Cerebellar cortex (tissue), 1 donor: ENCODE measurements around the gene GPATCH2.
"Not testable (repeated sequence)": the region's sequence is repeated elsewhere in the genome, so short reads cannot be mapped to it uniquely, and the experiment has no call there.

Source experiments
- DNase-seq: peaks from one replicate; pipeline ENCODE4 v3.0.0-alpha.2; 2015; ENCODE audit warnings: low spot score

Gene GPATCH2

DNA sequence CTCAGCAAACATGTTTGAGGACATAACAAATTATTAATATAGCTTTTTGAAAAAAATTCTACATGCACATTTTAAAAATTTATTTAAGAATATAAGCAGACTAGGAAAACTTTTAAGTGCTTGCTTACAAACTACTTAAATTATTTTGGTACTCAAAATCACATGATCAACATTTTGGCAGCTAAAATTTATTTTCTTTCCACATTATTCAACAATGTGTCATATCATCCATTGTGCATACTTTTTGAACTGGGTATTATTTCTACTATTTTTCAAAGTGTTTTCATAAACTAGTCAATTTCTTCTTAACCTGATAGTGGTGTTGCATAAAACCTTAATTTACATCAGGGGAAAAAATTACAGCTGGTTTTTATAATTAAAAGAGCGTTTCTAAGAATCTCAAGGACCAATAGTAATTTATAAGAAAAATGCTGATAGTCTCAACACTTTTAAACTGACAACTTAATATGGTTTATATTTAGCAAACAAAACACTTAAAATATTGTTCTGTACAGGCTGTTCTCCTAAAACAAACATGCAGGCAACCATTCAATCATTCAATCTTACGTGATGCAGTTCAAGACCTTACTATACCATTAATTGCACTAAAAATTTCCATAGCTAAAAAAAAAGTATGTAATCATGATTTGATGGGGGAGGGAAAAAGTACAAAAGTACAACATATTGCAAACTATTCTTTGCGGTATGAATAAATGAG is 105.0 kb downstream of the GPATCH2 start:
- no peak for DNase-seq

DNA sequence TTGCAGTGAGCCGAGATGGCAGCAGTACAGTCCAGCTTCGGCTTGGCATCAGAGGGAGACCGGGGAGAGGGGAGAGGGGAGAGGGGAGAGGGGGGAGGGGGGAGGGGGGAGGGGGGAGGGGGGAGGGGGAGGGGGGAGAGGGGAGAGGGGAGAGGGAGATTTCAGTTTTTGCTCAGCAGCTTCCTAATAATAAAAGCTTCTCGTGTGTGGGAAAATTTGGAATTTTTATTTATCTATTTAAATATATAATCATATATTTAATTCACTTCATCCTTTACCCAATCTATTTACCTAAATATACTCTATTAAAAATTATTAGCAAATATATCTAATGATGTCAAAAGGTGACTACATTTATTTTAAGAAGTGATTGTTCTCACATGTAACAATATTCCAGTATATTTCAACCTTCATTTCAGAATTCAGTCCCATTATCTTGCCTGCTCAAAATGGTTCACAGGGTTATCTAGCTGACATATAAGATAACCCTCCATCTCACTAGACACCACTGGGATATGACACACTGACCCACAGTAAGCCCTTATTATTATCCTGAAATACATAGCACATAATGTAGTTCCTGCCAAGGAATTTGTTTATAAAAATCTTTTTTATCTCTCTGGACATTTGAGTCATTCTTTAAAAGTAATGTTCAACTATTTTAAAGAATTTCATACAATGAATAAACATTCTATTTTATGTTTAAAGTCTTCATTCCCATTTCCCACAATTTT is 105.9 kb downstream of the GPATCH2 start:
- no peak for DNase-seq

DNA sequence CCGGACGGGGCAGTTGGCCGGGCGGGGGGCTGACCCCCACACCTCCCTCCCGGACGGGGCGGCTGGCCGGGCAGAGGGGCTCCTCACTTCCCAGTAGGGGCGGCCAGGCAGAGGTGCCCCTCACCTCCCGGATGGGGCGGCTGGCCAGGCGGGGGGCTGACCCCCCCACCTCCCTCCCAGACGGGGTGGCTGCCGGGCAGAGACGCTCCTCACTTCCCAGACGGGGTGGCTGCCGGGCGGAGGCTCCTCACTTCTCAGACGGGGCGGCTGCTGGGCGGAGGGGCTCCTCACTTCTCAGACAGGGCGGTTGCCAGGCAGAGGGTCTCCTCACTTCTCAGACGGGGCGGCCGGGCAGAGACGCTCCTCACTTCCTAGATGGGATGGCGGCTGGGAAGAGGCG is 107.0 kb downstream of the GPATCH2 start:
- not testable (repeated sequence) for DNase-seq

DNA sequence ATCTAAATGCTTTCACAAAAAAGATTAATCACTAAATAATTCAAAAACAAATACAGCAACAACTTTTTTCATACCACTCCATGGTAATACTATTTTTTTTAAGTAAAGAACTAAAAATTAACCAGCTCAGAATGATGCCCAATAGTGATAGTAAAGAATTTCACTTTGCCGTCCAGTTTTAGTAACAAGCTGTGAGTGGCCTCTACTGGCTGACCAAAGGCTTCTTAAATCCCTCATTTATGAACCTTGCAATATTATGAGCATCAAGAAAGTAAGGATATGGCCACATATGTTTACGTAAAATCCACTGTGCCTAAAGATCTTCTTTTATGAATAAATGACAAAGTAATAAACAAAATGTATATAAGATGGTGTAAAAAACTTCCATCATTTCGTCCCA is 108.6 kb downstream of the GPATCH2 start:
- no peak for DNase-seq

DNA sequence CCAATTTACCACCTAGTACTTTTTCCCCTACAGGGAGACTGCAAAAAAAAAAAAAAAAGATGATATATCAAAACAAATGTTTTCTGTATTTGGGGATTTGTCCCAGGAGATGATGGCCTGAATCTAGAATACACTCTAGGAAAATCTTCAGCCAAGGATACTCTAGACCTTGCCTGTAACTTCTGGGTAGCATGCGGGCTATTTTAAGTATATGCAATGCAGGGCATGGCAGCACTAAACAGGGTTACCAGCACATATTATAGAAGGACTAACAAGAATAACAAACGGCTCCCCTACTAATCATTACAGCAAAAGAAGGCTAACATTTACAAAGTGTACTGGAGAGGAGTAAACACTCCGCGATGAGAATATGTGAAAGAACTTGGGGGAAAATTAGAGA is 109.6 kb downstream of the GPATCH2 start:
- no peak for DNase-seq

DNA sequence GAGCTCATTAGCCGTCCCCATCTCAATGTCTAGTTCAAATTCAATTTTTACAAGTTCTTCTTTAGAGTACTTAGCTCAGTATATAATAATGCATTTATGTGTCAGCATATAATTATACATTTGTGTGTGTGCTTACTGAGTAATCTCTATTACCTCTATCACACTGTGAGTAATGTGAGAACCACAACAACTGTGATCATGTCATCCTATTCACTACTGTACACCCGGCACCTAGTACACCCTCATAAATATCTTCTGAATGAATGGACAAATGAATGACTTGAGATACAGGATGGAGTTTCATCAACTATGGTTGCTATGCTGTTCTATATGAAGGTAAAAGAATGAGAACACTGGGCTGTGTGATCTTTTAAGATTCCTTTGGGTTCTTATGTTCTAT is 124.0 kb downstream of the GPATCH2 start:
- no peak for DNase-seq

DNA sequence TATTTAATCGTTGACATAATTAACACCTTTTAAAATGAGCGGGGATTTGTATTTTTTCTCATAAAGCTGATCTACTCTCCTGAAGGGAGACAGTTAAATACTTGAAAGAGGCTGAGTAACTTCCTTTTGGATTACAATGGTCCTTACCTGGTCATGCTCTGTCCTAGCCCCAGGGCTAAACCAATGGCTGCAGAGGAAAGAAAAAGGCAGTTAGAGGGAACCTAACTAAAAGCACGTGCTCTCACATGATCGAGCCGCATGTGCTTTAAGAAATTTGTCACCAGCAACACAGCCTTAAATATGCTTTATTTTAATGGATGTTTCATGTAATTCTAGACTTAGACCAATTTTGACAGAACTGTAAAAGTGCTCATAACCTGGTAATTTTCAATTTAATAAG is 132.7 kb downstream of the GPATCH2 start:
- no peak for DNase-seq

DNA sequence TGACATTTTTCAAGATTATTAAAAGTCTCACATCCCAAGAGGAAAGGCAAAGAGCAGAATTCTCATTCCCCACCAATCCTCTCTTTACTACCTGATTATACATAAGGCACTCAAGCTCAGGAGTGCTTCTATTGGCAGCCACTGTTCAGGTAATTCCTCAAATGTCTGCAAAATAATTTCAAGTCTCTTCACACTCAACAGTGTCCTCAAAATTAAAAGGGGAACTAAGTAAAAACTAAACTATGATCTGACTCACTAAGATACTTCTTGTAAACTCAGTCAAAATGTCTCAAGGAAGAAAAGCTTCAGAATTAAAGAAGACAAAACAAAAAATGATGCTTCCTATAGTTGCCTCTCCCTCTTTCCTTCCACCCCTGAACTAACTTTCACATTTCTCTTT is 135.6 kb downstream of the GPATCH2 start:
- no peak for DNase-seq

DNA sequence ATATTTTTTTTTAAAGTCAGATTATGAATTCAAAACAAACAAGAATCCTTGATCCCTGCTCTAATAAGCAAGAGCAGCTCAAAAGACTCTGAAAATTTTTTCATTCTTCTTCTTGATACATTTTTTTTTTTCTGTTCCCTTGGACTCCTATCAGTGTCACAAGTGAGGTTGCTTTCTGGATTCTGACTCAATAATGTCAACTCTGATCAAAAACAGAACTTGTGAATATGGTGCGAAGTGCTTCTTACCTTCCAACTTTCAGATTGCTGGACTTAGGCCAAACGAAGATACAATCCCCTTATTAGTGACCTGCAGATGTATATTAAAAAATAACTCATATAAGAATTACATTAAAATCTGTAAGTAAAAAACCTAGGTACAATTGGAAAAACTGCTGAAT is 136.1 kb downstream of the GPATCH2 start:
- no peak for DNase-seq

DNA sequence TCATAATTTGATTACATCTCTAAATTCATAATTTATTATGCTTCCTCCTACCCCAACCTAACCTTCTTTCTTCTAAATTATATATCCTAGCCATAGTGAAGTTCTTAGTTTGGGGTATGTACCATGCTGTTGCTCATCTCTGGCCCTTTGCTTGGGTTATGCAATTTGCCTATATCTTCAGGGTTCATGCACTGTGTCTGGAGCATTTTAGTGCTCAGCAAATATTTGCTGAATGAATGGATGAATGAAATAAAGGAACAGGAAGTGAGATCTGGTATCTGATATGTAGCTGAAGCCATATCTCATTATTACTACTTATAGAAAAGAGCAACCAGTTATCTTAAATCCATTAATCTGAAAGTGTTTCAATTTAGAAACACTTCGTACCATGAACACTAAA is 137.6 kb downstream of the GPATCH2 start:
- no peak for DNase-seq

DNA sequence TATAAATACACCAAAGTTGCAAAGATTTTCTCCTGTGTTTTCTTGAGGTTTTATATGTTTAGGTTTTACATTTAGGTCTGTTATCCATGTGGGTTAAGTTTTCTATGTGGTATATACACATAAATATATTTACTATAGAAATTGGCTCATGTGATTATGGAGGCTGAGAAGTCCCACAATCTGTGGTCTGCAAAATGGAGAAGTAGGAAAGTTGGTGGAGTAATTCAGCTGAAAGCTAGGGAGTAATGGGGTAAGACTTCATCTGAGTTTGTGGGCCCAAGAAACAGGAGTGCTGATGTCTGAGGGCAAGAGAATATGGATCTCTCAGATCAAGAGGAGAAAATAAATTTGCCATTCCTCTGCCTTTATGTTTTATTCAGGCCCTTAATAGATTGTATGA is 146.0 kb downstream of the GPATCH2 start:
- no peak for DNase-seq

DNA sequence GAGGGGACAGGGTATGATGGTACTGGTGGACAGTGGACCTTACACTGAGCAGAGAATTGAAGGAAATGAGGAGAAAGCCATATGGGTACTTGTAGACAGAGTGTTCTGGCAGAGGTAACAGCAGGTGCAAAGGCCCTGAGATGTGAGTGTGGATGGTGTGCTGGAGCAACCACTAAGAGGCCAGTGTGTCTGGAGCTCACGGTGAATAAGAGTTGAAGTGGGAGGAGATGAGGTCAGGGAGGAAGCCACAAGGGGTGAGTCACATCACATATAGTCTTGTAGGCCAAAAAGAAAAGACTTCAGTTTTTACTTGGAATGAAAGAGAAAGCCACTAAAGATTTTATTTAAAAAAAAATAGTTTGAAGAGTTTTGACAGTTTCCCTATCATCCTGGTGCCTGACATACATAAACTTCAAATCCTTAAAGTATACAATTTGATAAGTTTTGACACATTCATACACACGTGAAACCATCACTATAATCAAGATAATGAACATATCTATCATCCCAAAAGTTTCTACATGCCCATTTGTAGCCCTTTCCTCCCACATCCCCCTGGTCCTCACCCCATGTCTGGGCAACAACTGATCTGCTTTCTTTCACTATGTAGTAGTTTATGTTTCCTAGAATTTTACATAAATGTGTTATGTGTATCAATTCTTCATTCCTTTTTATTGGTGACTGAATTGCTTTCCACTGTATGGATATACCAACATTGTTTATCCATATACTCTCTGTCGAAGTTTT is 148.4 kb downstream of the GPATCH2 start:
- DNase-seq = no peak

DNA sequence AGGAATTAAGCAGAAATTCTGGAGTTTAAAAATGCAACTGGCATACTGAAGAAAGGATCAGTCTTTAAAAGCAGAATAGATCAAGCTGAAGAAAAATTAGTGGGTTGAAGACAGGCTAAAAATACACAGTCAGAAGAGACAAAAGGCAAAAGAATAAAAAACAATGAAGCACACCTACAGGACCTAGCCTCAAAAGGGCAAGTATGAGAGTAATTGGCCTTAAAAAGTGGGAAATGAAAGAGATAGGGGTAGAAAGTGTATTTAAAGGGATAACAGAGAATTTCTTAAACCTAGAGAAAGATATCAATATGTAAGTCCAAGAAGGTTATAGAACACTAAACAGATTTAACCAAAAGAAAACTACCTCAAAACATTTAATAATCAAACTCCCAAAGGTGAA is 152.4 kb downstream of the GPATCH2 start:
- no peak for DNase-seq

DNA sequence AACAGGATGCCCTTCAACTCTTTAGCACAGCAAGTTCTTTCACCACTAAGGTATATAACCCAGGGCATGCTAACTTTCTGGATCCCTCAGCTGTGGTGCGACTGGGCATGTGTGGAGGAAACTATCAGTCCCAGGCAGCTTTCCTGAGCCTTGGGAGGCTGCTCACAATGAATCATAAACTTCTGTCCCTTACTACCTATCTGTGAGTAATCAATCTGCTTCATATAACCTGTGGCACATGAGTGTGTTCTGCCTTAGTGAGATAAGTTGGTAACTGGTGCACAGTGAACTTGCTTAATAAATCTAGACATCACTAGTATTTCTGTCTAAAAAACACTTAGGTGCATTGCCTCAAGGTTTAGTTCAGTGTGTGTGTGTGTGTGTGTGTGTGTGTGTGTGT is 158.0 kb downstream of the GPATCH2 start:
- no peak for DNase-seq

DNA sequence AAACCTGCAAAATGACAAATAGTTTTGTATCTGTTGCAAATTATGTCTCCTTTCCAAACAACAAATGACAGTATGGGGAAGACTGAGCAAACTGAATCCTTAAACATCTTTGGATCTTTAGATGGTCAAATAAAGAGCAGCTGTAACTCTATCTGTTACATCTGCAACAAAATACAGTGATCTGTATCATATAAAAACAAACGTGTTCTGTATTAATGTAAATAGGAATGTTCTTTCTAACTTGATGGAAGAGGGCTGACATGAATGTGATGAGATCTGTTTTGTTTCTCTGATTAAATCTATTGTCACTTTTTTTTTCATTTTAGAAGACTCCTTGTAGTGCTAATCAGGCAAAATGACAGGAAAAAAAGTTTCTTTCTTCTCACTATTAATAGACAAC is 159.5 kb downstream of the GPATCH2 start:
- DNase-seq = no peak

DNA sequence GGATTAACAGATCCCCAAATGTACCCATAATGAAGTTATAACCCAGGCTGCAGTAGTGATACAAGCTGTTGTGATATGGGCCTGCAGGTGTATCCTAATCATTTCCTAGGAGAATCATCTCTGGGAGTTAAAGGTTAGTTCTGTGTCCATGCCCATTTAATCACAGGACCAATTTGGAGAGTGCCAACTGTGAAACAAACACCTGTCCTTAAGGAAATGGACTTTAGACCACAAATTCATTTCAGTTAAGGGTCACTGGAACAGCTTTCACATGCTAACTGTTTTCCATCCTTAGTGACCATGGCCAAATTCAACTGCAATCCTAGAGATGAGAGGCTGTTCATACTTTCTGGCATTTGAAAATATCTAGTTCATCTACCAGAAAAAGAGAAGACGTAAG is 160.9 kb downstream of the GPATCH2 start:
- no peak for DNase-seq

DNA sequence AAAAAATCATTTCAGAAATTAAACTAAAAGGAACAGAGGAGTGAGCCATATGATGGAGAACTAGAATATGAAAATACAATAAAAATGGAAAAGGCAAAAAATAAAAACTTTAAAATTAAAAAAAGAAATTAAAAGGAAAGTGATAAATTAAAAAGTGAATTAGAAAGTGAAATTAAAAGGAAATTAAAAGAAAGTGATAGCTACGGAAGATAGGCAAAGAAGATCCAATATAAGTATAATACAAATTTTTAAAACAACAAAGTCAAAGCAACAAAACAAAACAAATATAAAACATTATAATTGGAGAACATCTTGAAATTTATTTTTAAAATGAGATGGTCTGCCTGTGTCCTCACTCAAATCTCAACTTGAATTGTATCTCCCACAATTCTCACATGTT is 165.8 kb downstream of the GPATCH2 start:
- no peak for DNase-seq

DNA sequence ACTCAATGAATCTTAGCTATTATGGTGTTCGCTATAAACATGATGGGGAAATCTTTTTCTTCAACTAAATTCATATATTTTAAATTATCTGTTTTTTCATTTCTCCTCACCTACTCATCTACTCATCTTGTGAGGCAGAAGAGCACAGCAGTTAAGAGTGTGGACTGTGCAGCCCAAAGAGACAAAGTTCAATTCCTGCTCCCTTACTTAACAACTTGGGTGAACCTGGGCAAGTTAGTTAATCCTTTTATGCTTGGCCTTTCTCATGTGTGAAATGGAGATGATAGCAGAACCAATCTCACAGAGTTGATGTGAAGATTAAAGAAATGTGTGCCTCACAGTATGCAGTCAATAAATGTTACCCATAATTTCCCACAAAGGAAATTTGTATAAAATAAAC is 168.2 kb downstream of the GPATCH2 start:
- DNase-seq = no peak

DNA sequence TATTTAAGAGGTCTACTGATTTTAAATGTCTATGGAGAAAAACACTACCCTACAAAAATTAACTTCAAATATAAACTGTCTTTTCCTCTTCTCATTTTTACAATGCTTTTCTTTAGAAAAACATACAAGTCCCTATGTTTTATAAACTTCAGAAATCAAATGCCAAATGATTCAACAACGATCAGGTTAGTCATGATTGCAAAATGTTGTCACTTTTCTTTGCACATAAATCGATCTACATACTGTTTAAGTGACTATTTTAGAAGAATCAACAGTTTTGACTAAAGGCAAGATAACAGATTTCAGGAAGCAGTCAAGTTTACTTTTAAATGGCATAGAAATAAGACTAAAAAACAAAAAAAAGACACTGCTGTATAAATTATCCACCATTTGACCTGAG is 168.7 kb downstream of the GPATCH2 start:
- DNase-seq = no peak

DNA sequence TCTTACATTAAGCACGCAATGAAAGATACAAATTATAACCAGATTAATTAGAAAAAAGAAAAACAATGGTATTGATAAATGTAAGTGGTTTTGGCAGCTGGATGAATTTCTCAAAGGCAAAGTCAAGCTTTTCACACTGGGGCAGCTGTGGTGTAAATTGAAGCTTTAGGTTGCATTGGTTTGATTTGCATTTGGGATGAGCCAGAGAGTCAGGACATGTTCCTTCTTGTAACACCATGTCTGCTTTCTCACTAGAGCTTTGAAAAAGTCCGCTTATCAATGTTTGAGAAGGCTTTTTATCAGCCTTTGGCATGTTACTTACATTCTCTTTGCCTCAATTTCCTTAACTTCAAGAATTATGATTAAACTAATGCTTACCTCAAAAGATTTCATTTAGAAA is 173.9 kb downstream of the GPATCH2 start:
- no peak for DNase-seq

DNA sequence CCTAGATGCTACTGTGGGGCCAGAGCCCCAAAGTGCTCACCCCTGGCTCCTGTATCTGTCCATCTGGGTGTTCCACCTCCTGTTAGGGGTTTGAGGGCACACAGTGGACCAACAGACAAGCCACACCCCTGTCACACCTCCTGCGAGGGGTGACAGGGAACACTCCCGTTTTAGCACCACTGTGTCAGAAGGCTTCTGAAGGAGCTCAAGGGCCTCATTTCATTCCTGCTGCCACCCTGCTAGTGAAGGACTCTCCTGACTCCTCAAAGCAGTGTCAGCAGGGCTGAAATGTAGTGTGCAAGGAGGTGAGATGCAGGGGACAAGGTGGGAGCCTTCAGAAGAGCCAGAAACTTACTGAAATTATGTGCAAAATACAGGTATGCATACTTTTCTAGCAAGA is 174.6 kb downstream of the GPATCH2 start:
- DNase-seq = no peak

DNA sequence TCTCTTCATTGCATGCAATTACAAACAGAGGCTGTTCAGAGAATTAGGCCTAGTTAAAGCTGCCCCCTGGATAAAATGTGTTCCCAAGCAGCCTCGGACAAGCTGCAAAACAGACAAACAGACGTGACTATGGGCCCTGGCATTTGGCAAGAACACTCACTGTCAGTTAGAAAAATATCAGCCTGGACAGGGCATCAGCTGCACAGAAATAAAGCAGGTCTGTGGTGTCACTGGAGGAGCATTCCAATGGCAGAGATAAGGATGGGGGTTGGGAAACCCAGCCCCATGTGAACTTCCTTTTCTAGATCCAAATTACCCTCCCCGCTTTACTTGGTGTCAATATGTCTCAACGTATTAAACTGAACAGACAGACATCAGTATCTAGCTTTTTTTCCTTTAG is 177.1 kb downstream of the GPATCH2 start:
- no peak for DNase-seq

DNA sequence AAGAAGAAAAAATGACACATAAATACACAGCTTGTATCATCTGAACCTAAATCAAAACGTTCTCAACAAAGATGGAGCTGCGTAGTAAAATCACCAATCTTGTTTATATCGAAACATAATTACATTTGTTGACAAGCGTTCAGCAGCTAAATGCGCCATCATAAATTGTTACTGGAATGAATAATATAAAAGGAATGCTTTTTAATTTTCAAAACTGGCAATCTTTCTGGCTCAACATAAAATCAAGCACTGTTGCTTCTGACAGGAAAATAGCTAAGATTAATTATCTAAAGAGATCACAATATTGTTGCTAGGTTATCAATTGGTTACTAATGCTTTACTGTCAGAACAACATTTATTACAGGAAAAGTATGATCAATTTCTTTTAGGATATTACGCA is 181.5 kb downstream of the GPATCH2 start:
- no peak for DNase-seq
